Coronary artery (tissue), 2 donors: ENCODE data around the gene PSG1.
"Not testable (repeated sequence)": the region's sequence is repeated elsewhere in the genome, so short reads cannot be mapped to it uniquely, and the experiment has no call there.

Experiments used
- DNase-seq: peaks from one replicate; pipeline ENCODE4 v3.0.0-alpha.2; 2017; ENCODE audit warnings: low spot score
- H3K27ac ChIP-seq, 2 donors: fragments of 200-600 bp; sonication (generic); one replicate each; pipeline ENCODE4 v1.5.1; 2016 to 2019
- H3K4me3 ChIP-seq: fragments of 200-600 bp; sonication (generic); 2 replicates; pipeline ENCODE4 v1.5.1; 2016; ENCODE audit warnings: mild to moderate bottlenecking, moderate library complexity
- TF ChIP-seq, protein P1 (sequence below): fragments of 200-600 bp; sonication (generic); IDR thresholded peaks from one replicate; pipeline ENCODE4 v1.5.1; 2019; ENCODE audit warnings: antibody characterized with exemption

The PSG1 gene

DNA sequence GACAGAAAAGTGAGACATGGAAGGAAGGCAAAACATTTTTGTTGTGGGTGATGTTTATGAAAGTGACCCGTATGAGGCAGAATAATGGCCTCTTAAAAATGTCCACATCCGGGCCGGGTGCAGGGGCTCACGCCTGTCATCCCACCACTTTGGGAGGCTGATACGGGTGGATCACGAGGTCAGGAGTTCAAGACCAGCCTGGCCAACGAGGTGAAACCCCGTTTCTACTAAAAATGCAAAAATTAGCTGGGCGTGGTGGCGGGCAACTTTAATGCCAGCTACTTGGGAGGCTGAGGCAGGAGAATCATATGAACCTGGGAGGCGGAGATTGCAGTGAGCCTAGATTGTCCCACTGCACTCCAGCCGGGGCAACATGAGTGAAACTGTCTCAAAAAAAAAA, 20.2 kb upstream of the PSG1 start:
- not testable (repeated sequence) for H3K4me3 ChIP-seq

DNA sequence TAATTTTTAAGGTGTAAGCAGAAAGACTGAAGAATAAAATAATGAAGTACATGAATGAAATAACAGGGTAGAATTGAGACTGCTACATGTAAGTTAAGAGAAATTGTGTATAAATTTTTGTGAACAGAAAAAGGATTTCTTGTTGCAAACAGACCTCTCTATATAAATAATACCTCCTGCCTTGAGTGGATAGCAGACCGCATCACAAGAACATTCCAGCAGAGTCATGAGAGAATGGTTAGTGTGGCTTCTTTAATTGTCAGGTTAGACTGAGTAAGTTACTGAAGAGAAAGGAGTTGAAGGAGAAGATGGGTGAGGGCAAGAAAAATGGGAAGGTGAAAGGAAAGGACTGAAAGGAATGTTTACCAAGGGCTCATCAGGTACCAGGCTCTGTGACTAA, 19.6 kb upstream of the PSG1 start:
- DNase-seq, H3K4me3 ChIP-seq: not testable (repeated sequence)

More for the DNA sequence above, 20.2 kb upstream of the PSG1 start:
- H3K27ac ChIP-seq, DNase-seq: not testable (repeated sequence)

DNA sequence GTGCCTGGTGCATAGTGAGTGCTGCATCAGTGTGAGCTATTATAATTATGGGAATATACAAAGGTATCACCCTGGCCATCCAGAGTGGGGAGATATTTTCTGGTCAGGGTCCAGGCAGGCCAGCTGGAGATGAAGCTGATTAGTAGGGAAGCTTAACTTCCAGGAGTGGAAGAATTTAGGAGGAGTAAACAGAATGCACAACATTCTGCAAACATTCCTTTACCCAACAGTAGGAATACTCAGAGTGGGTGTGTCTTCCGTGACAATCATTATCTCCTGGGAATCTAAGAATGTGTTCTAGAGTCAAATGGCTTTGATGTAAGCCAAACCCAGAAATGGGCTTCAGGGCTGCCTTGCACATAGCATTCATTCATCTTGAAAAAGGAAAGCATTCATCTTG, 19.1 kb upstream of the PSG1 start:
- not testable (repeated sequence) for DNase-seq, H3K4me3 ChIP-seq, H3K27ac ChIP-seq

More for the DNA sequence above, 19.6 kb upstream of the PSG1 start:
- H3K27ac ChIP-seq: not testable (repeated sequence)

DNA sequence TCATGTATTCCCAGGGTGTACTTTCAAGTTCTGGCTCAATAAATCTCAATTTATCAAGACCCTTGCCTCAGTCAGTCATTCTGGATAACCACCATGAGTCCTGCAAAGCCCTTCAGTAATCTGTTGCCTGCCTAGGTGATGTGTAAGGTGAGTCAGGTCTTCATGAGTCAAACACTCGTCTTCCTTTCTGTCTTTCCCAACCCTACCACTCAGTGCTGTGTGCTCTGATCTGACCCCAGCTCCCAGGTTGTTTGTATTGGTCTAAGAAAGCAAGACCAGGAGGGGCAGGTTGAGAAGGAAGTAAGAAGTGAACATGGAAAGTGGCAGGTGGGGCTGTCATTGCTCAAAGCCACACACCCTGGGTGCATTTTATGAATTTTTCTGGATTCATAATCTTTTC, 18.2 kb upstream of the PSG1 start:
- H3K4me3 ChIP-seq, H3K27ac ChIP-seq, DNase-seq: not testable (repeated sequence)

DNA sequence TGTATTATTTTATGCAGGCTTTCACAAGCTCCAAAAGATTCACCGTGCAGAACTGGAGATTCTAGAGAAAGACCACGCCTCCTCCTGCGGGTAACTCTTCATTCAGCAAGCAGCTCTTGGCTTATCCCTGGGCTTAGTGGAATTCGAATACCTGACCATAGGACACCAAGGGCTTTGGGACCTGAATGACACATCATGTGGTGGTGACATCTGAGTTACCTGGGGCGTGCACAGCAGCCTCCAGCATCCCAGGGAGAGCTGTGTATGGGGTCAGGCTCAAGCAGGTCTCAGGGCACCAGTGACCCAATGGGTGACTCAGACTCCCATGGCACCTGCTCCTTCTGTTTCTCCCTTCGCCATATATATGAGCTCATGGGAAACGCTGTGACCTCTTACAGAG, 10.9 kb upstream of the PSG1 start:
- DNase-seq, H3K4me3 ChIP-seq, H3K27ac ChIP-seq: not testable (repeated sequence)

DNA sequence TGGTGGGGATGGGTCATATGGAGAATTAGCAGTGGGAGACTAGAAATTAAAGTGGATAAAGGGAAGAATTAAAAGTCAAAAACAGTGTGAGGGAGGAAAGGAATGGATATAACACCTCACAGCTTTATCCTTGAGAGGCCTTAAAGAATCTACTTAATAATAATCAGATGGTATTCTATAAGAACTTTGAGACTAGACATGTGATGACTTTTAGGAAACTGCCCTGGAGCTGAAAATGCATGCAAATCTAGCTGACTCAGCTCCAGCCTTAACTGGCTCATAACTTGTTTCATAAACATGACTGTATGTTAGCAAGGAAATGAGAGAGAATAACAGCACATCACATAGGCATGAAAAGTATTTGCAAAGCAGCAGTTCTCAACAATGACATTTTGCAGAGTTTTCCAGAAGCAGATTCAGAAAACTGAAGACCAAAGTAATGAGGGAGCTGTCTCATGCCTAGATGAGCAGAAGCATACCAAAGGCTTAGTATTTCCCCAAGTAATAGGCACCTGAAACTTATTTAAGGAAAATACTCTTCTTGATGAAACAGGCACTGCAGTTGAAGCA, 8.4 kb upstream of the PSG1 start:
- H3K27ac ChIP-seq, DNase-seq: not testable (repeated sequence)

DNA sequence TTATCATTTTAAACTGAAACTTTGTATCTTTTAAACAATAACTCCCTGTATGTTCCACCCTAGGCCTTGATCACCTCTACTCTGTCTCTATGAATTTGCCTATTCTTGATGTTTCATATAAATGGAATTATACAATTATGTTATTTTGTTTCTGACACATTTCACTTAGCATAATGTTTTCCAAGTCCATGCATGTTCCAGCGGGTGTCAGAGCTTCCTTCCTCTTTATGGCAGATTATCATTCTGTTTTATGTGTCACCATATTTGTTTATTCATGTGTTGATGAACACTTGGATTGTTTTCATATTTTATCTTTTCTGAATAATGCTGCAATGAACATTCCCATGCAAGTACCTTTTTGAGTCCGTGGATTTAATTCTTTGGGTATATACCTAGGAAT, 3.2 kb upstream of the PSG1 start:
- not testable (repeated sequence) for H3K4me3 ChIP-seq, DNase-seq, H3K27ac ChIP-seq

More for the DNA sequence above, 8.4 kb upstream of the PSG1 start:
- not testable (repeated sequence) for H3K4me3 ChIP-seq

DNA sequence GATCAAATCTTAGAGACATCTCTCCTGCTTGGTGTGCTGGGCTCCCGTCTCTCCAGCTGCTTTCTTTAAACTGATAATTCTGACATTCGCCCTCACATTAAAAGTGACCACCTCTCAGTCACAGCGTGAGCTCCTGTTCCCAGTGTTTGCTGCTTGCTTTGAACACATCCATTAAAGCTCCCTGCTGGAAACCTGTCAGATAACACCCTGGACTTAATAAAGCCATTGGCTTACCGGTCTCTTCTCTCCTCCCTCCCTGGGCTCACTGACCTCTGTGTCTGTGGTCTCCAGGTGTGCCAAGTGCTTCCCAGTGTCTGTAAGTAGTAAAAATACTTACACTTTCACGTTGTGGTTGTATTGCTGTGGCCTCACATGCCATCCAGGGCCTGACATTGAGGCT, 2.5 kb upstream of the PSG1 start:
- not testable (repeated sequence) for H3K4me3 ChIP-seq, DNase-seq

DNA sequence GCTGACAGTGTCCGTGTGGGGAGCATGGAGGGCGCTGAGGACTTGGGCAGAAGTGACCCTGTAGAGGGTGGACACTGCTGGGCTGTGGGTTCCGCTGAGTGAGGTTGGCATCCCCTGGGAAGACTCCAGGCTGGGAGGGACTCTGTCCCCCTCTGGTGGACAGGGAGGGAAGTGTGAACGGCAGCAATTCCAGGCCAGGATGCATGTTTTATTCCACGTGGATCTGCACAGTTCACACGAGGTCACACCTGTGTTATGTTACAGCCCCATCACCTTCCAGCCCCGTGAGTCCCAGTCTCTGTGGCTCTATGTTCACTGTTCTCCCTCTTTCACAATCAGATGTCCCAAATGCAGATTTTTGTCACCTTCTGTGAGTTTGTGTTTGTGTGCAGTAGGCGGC, 1.8 kb upstream of the PSG1 start:
- not testable (repeated sequence) for DNase-seq, H3K4me3 ChIP-seq, H3K27ac ChIP-seq

More for the DNA sequence above, 2.5 kb upstream of the PSG1 start:
- not testable (repeated sequence) for H3K27ac ChIP-seq

DNA sequence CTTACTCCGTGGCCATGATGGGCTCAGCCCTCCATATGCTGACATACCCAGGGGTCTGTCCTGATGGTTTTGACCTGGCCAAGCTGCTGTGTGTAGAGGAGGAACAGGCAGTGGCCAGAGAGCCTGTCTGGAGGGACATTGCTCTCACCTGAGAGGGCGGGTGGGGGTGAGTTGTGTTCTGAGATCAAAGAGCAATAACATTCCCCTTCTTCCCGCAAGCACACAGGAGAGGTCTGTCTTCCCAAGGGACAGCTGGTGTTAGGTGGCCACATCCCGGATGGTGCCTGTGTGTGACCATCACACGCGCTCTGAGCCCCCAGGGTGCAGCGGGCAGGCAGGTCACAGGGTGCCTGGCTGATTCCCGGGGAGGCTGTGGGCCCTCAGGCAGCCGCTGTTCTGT, 1.1 kb upstream of the PSG1 start:
- H3K4me3 ChIP-seq, H3K27ac ChIP-seq, DNase-seq: not testable (repeated sequence)

DNA sequence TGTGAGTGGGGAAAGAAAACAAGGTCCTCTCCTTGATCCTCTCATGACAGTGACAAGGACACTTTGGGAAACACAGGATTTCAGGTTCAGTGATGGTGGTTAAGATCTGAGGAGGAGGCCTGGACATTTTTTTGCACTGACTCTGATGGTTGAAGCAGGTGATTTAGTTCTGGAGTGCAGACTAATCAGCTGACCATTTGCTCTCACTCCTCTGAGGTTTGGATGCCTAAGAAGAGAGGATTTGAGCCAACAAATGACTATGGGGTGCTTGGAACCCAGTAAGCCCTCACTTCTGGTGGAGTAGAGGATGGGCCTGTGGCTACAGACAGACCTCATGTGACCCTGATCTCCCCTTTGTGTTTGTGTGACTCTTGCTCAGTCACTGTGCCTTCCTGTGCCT, 2.9 kb downstream of the PSG1 start:
- not testable (repeated sequence) for DNase-seq, H3K4me3 ChIP-seq, H3K27ac ChIP-seq

DNA sequence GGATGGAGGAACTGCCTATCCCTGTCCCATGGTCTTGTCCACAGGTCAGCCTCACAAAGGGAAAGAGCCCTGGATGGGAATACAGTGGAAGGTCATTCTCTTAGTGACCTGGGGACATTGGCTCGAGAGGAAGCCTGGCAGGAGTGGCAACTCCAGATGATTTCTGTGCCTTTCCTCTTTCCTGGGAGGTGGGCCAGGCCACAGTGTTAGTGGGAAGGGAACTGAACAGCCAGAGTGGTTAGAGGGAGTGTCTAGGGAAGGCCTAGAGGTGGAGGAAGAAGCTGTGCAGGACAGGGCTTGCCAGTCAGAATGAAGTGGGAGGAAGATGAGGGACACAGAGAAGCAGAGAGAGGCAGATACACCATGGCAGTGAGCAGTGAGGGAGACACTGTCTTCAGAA, 3.6 kb downstream of the PSG1 start:
- not testable (repeated sequence) for H3K27ac ChIP-seq, DNase-seq, H3K4me3 ChIP-seq

DNA sequence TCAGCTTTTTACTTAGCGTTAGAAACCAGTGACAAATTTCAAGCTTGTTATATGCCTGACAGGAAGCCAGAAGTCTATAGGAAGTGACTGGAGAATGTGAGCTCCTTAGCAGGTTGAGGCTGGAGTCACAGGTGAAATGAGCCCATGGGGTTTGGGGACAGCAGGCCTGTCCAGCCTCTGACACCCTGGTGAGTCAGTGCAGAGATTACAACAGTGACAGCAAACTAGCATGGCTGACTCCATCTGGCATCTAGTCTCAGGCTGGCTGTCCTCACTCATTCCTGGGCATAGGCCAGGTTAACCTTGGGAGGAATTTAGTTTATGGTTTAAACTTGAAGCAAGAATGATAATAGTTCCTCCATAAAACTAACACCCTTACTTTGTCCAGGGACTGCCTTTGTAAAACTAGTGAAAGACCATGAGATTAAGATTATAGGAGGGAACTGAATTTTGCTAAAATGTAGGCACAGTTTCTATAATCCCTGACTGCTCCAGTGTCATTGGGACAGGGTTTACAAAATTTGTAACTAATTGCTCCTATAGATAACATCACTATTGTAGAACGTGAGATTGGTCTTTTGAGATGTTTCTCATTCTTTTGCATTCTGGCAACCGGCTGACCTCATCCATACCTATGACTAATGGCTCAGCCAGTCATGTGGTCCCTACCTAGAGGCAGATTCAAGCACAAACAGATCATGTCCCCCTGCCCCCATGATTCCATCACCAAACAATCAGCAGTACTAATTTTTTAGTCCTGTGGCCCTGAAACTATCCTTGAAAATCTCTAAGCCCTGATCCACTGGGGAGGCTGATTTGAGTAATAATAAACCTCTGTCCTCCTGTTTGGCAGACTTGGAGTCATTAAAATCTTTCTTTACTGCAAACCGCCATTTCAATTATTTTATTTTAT, 4.4 kb downstream of the PSG1 start:
- not testable (repeated sequence) for H3K4me3 ChIP-seq, H3K27ac ChIP-seq, DNase-seq

DNA sequence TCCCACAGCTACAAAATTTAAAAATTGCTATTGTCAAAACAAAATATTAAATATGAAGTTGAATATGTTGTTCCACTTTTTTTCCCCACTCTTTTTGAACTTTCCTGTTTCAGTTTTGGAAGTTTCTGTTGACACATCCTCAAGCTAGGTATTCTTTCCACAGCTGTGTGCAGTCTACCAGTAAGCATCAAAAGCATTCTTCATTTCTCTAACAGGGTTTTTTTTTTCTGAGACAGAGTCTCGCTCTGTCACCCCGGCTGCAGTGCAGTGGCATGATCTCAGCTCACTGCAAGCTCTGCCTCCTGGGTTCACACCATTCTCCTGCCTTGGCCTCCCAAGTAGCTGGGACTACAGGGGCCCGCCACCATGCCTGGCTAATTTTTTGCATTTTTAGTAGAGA, 5.4 kb downstream of the PSG1 start:
- not testable (repeated sequence) for DNase-seq, H3K27ac ChIP-seq, H3K4me3 ChIP-seq

DNA sequence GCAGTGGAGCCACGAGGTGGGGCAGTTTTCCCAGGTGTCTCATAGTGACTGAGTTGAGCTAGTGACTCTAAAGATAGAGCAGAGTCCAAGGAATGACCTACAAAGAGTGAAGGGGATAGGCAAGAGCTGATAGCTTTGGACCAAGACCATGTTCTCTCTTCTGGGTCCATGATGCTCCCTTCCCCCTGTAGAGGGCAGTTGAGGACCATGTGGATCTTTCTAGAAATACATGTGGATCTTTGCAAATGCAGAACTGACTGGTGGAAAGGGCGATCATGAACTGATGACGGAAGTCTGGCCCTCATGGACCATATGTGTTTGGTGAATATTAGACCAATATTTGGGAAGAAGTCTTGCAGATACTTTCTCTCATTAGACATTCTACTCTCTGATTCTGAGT, 6.9 kb downstream of the PSG1 start:
- TF ChIP-seq, protein P1, sequence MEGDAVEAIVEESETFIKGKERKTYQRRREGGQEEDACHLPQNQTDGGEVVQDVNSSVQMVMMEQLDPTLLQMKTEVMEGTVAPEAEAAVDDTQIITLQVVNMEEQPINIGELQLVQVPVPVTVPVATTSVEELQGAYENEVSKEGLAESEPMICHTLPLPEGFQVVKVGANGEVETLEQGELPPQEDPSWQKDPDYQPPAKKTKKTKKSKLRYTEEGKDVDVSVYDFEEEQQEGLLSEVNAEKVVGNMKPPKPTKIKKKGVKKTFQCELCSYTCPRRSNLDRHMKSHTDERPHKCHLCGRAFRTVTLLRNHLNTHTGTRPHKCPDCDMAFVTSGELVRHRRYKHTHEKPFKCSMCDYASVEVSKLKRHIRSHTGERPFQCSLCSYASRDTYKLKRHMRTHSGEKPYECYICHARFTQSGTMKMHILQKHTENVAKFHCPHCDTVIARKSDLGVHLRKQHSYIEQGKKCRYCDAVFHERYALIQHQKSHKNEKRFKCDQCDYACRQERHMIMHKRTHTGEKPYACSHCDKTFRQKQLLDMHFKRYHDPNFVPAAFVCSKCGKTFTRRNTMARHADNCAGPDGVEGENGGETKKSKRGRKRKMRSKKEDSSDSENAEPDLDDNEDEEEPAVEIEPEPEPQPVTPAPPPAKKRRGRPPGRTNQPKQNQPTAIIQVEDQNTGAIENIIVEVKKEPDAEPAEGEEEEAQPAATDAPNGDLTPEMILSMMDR: no peak
- DNase-seq: no peak
- no peak overlapping the region for H3K27ac ChIP-seq
- H3K4me3 ChIP-seq: no peak overlapping the region
